ENCODE data around the gene TCP11.
A peak's percentile ranks its signal among the peaks of the same experiment; 100 is the strongest.
"Not testable (repeated sequence)": the region's sequence is repeated elsewhere in the genome, so short reads cannot be mapped to it uniquely, and the experiment has no call there.

The TCP11 gene

GRCh38 chr6:35142588-35143569 lies 1.7 kb upstream of the TCP11 start:
- no peak for DNase-seq

DNA sequence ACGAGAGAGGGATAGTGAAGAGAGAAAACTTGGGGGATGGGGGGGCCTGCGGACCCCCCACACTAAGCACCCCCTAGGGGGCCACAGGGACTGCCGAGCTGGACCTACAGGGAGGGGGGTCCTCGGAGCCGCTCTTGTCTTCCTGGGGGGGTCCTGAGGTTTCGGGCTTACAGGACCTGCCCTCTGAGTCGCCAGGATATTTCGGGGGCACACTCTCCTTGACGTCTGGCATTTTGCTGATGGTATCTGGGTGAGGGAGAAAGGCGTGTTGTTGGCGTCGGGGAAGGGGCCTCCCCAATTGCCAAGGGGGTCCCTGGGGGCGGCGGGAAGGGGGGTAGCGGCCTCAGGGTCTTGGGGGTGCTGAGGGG lies 516 bp downstream of the TCP11 start:
- DNase-seq, result no peak

DNA sequence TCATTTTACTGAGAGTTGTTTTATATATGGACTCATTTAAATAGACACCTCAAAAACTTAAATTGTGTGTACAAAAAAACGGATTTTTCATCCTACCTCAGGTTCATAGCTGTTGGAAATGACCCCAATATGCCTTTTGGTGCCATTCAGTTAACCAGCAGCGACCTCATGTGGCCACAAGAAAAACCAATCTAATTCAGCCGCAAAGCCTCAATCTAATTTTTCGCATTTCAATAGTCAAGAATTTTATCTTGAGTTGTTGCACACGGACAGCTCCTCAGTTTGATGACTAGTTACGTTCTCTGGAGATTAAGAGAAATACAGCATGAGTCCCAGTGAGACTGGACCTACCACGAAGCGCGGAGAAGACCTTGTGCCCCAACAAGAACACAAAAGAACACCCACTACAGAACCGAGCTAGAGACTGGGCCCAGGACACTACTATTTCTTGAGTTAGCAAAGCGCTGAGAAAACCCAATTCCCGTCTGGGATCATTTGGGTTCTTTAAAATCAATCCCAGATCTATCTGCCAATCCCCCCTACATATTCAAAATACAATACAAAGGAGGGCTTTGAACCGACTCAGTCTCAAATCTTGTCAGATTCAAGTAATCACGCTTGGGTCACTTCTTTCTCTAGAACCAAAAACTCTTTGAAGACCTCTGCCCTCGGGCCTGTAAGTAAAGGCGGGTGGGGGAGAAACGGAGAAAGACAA lies 1.1 kb downstream of the TCP11 start:
- peak; percentile 81 for DNase-seq

DNA sequence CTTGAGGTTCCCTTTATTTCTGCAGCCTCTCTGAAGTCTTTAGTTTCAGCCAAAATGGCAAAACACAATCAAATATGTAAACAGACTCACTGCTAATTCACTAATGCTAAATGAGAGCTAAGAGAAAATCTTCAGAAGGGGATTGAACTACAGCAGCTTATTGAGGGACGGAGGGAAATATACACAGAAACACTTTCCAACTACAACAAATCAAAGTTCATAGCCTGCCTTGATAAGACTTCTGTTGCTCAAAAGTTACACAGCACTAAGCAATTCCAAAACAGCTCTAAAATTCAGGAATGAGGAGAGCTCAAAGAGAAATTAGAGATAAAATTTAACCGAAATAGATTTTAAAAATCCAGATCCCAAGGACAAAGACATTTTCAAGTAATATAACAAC lies 1.7 kb downstream of the TCP11 start:
- DNase-seq, result no peak

- peak; percentile 29 for DNase-seq
Measured at GRCh38 chr6:35138191-35138590, 2.9 kb downstream of the TCP11 start.

- no peak for DNase-seq
Measured at GRCh38 chr6:35136185-35136584, 5.0 kb downstream of the TCP11 start.

DNA sequence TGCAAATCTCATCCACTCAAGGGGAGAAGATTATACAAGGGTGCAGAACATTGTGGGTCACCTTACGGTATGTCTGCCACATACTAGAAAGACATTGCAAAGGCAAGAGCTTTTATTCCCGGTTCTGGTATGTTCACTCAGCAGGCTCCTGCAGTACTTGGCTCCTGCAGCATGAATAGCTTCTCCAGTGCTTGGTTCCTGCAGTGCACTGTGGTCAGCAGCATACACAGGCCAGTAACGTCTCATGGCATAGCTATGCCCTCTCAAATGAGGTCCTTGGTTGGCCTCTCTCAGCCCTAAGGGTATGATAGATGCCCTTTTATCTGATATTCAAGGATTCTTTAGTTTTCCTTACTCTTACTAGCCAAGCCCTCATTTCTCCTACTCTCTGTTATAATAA lies 12.6 kb downstream of the TCP11 start:
- DNase-seq, result no peak

DNA sequence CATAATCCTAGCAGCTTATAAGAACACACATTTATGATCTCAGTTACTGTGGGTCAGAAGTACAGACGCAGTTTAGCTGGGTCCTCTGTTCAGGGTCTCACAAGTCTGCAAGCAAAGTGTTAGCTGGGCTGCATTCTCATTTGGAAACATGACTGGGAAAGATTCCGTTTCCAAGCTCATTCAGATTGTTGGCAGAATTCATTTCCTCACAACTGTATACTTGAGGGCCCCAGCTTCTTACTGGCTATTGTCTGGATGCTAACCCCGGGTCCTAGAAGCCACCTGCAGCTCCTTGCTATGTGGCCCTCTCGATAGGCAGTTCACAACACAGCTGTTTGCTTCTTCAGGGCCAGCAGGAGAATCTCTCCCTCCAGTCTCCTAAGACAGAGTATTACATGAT lies 13.1 kb downstream of the TCP11 start:
- no peak for DNase-seq

DNA sequence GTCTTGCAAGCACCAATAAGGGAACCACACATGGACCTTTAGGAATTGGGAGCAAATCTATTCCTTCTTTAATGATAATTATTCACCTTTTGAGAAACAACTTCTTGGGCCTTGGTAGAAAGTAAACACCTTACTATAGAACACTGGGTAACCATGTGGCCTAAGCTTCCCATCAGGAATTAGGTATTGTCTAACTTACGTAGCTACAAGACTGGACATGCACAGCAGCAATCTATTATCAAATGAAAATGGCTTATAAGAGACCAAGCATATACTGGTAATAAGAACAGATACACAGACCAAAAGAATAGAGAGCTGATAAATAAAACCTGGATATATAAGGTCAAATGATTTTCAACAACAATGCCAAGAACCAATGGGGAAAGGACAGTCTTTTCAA lies 16.8 kb downstream of the TCP11 start:
- DNase-seq, result no peak

- DNase-seq, result no peak
Measured at GRCh38 chr6:35120746-35121145, 20.4 kb downstream of the TCP11 start.

- DNase-seq, result no peak
Measured at GRCh38 chr6:35108309-35108885, 32.7 kb downstream of the TCP11 start.

GRCh38 chr6:35107761-35108160 lies 33.4 kb downstream of the TCP11 start:
- DNase-seq, result not testable (repeated sequence)

DNA sequence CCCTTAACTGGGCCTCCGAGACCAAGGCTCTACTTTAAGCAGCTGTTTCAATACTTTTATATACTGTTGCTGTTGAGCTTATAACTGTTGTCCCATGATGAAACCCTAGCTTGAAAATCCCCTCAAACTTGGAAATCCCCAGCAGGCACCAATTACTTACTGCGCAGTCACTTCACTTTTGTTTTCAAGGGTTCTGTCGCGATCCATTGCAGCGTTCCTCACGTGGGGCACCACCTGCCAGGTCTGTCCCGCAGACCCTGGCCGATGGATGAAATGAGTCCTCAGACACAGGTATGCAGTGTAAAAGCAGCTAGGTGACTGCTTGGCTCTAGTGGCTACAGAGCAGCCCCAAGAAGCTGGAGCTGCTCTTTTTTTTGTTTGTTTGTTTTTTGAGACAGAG lies 33.9 kb downstream of the TCP11 start:
- DNase-seq, result not testable (repeated sequence)

DNA sequence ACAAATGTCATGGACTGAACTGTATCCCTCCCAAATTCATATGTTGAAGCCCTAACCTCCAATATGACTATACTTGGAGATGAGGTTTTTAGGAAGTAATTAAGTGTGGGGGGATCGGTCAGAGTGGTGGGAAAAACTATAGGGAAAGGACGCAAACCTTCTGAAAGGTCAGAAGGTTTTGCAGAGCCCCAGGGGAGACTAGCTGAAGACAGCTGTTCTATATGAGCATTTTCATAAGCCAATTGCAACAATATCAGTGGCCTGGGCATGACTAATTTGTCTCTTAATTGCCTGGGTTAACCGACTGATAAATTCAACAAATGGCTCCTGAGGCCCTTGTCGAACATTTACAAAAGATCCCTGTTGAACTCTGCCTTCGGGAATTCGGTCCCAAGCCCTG lies 35.1 kb downstream of the TCP11 start:
- not testable (repeated sequence) for DNase-seq

DNA sequence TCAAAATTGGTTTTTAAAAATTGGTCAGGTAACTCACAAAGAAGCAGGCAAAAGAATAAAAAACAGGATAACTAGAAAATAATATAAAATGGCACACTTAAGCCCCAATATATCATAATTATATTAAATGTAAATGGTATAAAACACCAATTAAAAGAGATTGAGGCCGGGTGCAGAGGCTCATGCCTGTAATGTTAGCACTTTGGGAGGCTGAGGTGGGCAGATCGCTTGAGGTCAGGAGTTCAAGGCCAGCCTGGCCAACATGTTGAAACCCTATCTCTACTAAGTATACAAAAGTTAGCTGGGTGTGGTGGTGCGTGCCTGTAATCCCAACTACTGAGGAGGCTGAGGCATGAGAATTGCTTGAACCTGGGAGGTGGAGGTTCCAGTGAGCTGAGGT lies 36.1 kb downstream of the TCP11 start:
- DNase-seq, result no peak

- DNase-seq, result no peak
Measured at GRCh38 chr6:35099116-35099515, 42.0 kb downstream of the TCP11 start.

GRCh38 chr6:35096129-35096862 lies 44.8 kb downstream of the TCP11 start:
- DNase-seq, result peak; percentile 96

- DNase-seq, result no peak
Measured at GRCh38 chr6:35094183-35094582, 47.0 kb downstream of the TCP11 start.

- no peak for DNase-seq
Measured at GRCh38 chr6:35093783-35094182, 47.4 kb downstream of the TCP11 start.

DNA sequence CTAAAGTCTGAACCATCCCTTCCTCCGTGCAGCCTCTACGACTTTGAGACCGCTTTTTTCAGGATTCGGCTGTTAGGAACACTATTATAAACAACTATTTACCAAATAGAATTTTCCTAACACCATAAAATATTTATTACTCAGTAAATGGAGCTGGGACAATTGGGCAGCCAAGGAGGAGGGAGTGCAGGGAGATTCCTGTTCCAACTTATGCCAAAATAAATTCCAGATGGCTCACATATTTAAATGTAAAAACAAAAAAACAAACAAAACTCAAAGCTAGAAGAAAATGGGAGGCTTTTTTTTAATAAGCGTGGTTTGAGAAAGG lies 48.1 kb downstream of the TCP11 start:
- no peak for DNase-seq

GRCh38 chr6:35092362-35093117 lies 48.6 kb downstream of the TCP11 start:
- no peak for DNase-seq

DNA sequence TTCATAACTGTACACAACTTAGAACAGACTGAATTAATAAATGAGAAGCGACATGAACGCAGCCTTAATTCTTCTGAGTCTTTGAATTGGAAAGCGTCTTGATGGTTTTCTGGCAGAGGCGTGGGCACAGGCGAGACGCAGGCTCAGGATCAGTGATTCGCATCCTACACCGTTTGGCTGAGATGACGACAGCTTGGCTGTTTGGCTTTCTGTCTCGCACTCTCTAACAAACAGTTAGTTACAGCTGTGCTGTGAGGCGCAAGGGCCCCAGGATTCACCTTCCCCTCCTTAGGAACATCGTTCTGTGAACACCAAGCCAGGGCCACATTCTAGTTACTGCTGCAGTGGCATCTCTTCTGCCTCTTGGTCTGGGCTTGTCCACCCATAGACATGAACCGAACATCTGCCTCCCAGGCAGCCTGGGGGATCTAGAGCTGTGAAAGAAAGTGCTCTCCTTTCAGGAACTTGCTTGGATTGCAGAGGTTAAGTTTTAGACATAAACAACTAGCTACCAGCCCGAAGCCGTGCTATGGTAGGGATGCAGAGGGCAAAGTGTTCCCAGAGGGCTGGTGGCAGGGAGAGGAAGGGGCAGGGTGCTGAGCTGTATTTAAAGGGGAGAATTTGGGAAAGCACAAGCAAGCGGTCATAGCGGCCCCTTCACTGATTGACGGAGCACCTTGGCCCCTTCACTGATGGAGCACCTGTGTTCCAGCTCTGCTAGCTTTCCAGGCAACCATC lies 49.6 kb downstream of the TCP11 start:
- no peak for DNase-seq
